ENCODE results near the gene PLEKHG5. TPM values are rescaled to one million over a fixed set of nuclear protein-coding genes. Genes with fewer than 3 reads are reported as not detected.
A peak's percentile ranks its signal among the peaks of the same experiment; 100 is the strongest.
"Not testable (repeated sequence)": the region's sequence is repeated elsewhere in the genome, so short reads cannot be mapped to it uniquely, and the experiment has no call there.

Gene PLEKHG5
- total and polyA plus RNA-seq, 2 donors (not counting 1 experiment from before 2014, with no cell fraction given) = 0.13 to 0.20 TPM

GRCh38 chr1:6447016-6447817 lies 44.2 kb downstream of the PLEKHG5 start:
- no peak for ATAC-seq (ENCODE audit: low read depth)
- TF ChIP-seq CTCF (IDR thresholded peaks at IDR 0.05) (no peak), EZH2 (IDR thresholded peaks at IDR 0.05; ENCODE audit: borderline replicate concordance, insufficient read depth, low read depth, low read length, poor library complexity, severe bottlenecking) (no peak)
- no peak for DNase-seq

GRCh38 chr1:6446665-6447015 lies 44.8 kb downstream of the PLEKHG5 start:
- Histone ChIP-seq H3K4me2 (replicated peaks; ENCODE audit: low read depth, low read length, poor library complexity, severe bottlenecking) (peak overlapping the region; percentile 71), H2AFZ (ENCODE audit: insufficient read depth, low read depth, low read length, poor library complexity, severe bottlenecking) (no peak overlapping the region), H4K20me1 (ENCODE audit: control insufficient read depth, insufficient read depth, low read length, poor library complexity, severe bottlenecking) (no peaks in the 10 kb centered on the region), H3K79me2 (ENCODE audit: control insufficient read depth, insufficient read depth, low read length) (no peaks in the 10 kb centered on the region), H3K36me3 (replicated peaks in 1 of 2; ENCODE audit: control extremely low read depth in 1 of 2, control insufficient read depth in 1 of 2, extremely low read depth in 1 of 2, insufficient read depth in 2 of 2, low read length in 1 of 2) (no peaks in the 10 kb centered on the region), H3K4me1 (ENCODE audit: control insufficient read depth in 2 of 2, insufficient read depth in 2 of 2, low read length in 2 of 2) (peaks cover 15 to 21% of the 10 kb centered on the region in 2 donors), H3K9ac (ENCODE audit: low read length) (peak overlapping the region; percentile 47), H3K27me3 (replicated peaks in 1 of 4; ENCODE audit: control extremely low read depth in 1 of 4, control insufficient read depth in 3 of 4, insufficient read depth in 4 of 4, low read length in 3 of 4) (peaks cover 0 to 60% (median 15%) of the 10 kb centered on the region in 4 experiments), H3K9me3 (ENCODE audit: control extremely low read depth in 1 of 3, control insufficient read depth in 2 of 3, insufficient read depth in 1 of 3, low read length in 2 of 3) (peaks cover 0 to 7% (median 0%) of the 10 kb centered on the region in 3 donors), H3K27ac (ENCODE audit: low read length in 2 of 2) (no peak overlapping the region), H3K4me3 (ENCODE audit: control extremely low read depth in 1 of 5, extremely low read depth in 1 of 5, insufficient read depth in 1 of 5, low read depth in 2 of 5, low read length in 4 of 5) (peak overlapping the region in 1 of 5 experiments; percentile 46)
- CTCF ChIA-PET = no interaction called here
- POLR2A ChIA-PET = no interaction called here
- Mint-ChIP-seq H3K4me1 (peaks cover 19% of the 10 kb centered on the region), H3K4me3 (peak overlapping the region; percentile 29), H3K9me3 (ENCODE audit: insufficient read depth) (no peaks in the 10 kb centered on the region), H3K27me3 (peaks cover 38% of the 10 kb centered on the region), H3K27ac (no peak overlapping the region)
- ATAC-seq (ENCODE audit: low read depth) (no peak), DNase-seq (no peak)
- TF ChIP-seq EZH2 (IDR thresholded peaks at IDR 0.05; ENCODE audit: borderline replicate concordance, insufficient read depth, low read depth, low read length, poor library complexity, severe bottlenecking) = no peak
- TF ChIP-seq CTCF (IDR thresholded peaks at IDR 0.05) = no peak
- intact Hi-C loops (cut with micrococcal nuclease) = no loop called here
- 58% methylated on average over 4 of the region's 4 CpGs for WGBS (ENCODE audit: insufficient coverage)

More at GRCh38 chr1:6447016-6447817, 44.2 kb downstream of the PLEKHG5 start:
- Histone ChIP-seq H4K20me1 (ENCODE audit: control insufficient read depth, insufficient read depth, low read length, poor library complexity, severe bottlenecking) (no peaks in the 10 kb centered on the region), H3K79me2 (ENCODE audit: control insufficient read depth, insufficient read depth, low read length) (no peaks in the 10 kb centered on the region), H3K4me1 (ENCODE audit: control insufficient read depth in 2 of 2, insufficient read depth in 2 of 2, low read length in 2 of 2) (peaks cover 15 to 21% of the 10 kb centered on the region in 2 donors), H3K36me3 (replicated peaks in 1 of 2; ENCODE audit: control extremely low read depth in 1 of 2, control insufficient read depth in 1 of 2, extremely low read depth in 1 of 2, insufficient read depth in 2 of 2, low read length in 1 of 2) (no peaks in the 10 kb centered on the region), H3K4me2 (replicated peaks; ENCODE audit: low read depth, low read length, poor library complexity, severe bottlenecking) (peak overlapping the region; percentile 71), H3K9me3 (ENCODE audit: control extremely low read depth in 1 of 3, control insufficient read depth in 2 of 3, insufficient read depth in 1 of 3, low read length in 2 of 3) (peaks cover 0 to 7% (median 0%) of the 10 kb centered on the region in 3 donors), H2AFZ (ENCODE audit: insufficient read depth, low read depth, low read length, poor library complexity, severe bottlenecking) (peak overlapping the region; percentile 62), H3K4me3 (ENCODE audit: control extremely low read depth in 1 of 5, extremely low read depth in 1 of 5, insufficient read depth in 1 of 5, low read depth in 2 of 5, low read length in 4 of 5) (peak overlapping the region in 3 of 5 experiments; percentile 32 to 46 (median 43)), H3K27me3 (replicated peaks in 1 of 4; ENCODE audit: control extremely low read depth in 1 of 4, control insufficient read depth in 3 of 4, insufficient read depth in 4 of 4, low read length in 3 of 4) (peaks cover 0 to 55% (median 15%) of the 10 kb centered on the region in 4 experiments), H3K9ac (ENCODE audit: low read length) (peak overlapping the region; percentile 47), H3K27ac (ENCODE audit: low read length in 2 of 2) (no peak overlapping the region)
- Mint-ChIP-seq H3K27ac (no peak overlapping the region), H3K9me3 (ENCODE audit: insufficient read depth) (no peaks in the 10 kb centered on the region), H3K27me3 (peaks cover 36% of the 10 kb centered on the region), H3K4me3 (peak overlapping the region; percentile 74), H3K4me1 (peaks cover 19% of the 10 kb centered on the region)
- 2% methylated on average over 58 of the region's 67 CpGs for WGBS (ENCODE audit: insufficient coverage)
- CTCF ChIA-PET = no interaction called here
- intact Hi-C loops (cut with micrococcal nuclease) = no loop called here
- POLR2A ChIA-PET = no interaction called here

- ATAC-seq (ENCODE audit: low read depth); H3K9me3 Mint-ChIP-seq (ENCODE audit: insufficient read depth); H3K27ac ChIP-seq (ENCODE audit: low read length in 2 of 2); POLR2A ChIA-PET; H3K4me3 ChIP-seq (ENCODE audit: control extremely low read depth in 1 of 5, extremely low read depth in 1 of 5, insufficient read depth in 1 of 5, low read depth in 2 of 5, low read length in 4 of 5); H3K27ac Mint-ChIP-seq; DNase-seq; CTCF ChIA-PET; H3K36me3 ChIP-seq (replicated peaks in 1 of 2; ENCODE audit: control extremely low read depth in 1 of 2, control insufficient read depth in 1 of 2, extremely low read depth in 1 of 2, insufficient read depth in 2 of 2, low read length in 1 of 2); H3K9me3 ChIP-seq (ENCODE audit: control extremely low read depth in 1 of 3, control insufficient read depth in 2 of 3, insufficient read depth in 1 of 3, low read length in 2 of 3); H3K4me2 ChIP-seq (replicated peaks; ENCODE audit: low read depth, low read length, poor library complexity, severe bottlenecking); H2AFZ ChIP-seq (ENCODE audit: insufficient read depth, low read depth, low read length, poor library complexity, severe bottlenecking); H3K79me2 ChIP-seq (ENCODE audit: control insufficient read depth, insufficient read depth, low read length); H3K4me3 Mint-ChIP-seq; H4K20me1 ChIP-seq (ENCODE audit: control insufficient read depth, insufficient read depth, low read length, poor library complexity, severe bottlenecking); H3K9ac ChIP-seq (ENCODE audit: low read length); intact Hi-C loops (cut with micrococcal nuclease): not testable (repeated sequence)
- H3K4me1 Mint-ChIP-seq = peaks cover 21% of the 10 kb centered on the region
- Histone ChIP-seq H3K4me1 (ENCODE audit: control insufficient read depth in 2 of 2, insufficient read depth in 2 of 2, low read length in 2 of 2) (peaks cover 15 to 21% of the 10 kb centered on the region in 2 donors), H3K27me3 (replicated peaks in 1 of 4; ENCODE audit: control extremely low read depth in 1 of 4, control insufficient read depth in 3 of 4, insufficient read depth in 4 of 4, low read length in 3 of 4) (peaks cover 0 to 66% (median 22%) of the 10 kb centered on the region in 4 experiments)
- 80% methylated on average over 1 of the region's 4 CpGs for WGBS (ENCODE audit: insufficient coverage)
- peaks cover 43% of the 10 kb centered on the region for H3K27me3 Mint-ChIP-seq
These were observed 45.5 kb downstream of the PLEKHG5 start for GRCh38 chr1:6445929-6446328.

Data from B cell (primary cell).